GM12873 (cell line): ENCODE results near the gene MICA.

Experiments
- TF ChIP-seq, protein P1 (sequence below): IDR thresholded peaks from 2 replicates; pipeline ENCODE4 v1.5.1; 2012; ENCODE audit warnings: low read depth, mild to moderate bottlenecking, moderate library complexity, low read length, control low read depth; ENCODE audit not compliant: insufficient read depth; ENCODE audit errors: missing control alignments

The MICA gene

DNA sequence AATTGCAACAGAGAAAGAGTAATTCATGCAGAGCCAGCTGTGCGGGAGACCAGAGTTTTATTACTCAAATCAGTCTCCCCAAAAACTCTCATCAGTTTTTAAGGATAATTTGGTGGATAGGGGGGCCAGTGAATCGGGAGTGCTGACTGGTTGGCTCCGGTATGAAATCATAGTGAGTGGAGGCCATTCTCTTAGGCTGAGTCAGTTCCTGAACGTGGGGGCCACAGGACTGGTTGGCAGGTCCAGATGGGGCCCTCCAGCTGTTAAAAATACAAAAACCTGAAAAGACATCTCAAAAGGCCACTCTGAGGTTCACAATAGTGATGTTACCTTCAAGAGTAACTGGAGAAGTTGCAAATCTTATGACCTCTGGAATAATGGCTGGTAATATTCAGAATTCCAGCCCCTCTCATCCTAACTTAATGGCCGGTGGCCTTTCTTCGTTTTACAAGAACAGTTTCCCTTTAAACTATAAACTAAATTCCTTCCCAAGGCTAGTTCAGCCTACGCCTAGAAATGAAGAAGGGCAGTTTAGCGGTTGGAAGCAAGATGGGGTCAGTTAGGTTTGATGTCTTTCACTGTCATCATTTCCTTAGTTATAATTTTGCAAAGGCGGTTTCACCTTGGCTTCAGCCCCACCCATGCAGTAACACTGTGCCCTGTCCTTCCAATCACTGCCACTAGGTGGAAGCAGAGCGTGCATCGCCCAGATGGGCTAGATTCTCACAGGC, 6.8 kb upstream of the MICA start:
- TF ChIP-seq, protein P1, sequence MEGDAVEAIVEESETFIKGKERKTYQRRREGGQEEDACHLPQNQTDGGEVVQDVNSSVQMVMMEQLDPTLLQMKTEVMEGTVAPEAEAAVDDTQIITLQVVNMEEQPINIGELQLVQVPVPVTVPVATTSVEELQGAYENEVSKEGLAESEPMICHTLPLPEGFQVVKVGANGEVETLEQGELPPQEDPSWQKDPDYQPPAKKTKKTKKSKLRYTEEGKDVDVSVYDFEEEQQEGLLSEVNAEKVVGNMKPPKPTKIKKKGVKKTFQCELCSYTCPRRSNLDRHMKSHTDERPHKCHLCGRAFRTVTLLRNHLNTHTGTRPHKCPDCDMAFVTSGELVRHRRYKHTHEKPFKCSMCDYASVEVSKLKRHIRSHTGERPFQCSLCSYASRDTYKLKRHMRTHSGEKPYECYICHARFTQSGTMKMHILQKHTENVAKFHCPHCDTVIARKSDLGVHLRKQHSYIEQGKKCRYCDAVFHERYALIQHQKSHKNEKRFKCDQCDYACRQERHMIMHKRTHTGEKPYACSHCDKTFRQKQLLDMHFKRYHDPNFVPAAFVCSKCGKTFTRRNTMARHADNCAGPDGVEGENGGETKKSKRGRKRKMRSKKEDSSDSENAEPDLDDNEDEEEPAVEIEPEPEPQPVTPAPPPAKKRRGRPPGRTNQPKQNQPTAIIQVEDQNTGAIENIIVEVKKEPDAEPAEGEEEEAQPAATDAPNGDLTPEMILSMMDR: peak; percentile 87

DNA sequence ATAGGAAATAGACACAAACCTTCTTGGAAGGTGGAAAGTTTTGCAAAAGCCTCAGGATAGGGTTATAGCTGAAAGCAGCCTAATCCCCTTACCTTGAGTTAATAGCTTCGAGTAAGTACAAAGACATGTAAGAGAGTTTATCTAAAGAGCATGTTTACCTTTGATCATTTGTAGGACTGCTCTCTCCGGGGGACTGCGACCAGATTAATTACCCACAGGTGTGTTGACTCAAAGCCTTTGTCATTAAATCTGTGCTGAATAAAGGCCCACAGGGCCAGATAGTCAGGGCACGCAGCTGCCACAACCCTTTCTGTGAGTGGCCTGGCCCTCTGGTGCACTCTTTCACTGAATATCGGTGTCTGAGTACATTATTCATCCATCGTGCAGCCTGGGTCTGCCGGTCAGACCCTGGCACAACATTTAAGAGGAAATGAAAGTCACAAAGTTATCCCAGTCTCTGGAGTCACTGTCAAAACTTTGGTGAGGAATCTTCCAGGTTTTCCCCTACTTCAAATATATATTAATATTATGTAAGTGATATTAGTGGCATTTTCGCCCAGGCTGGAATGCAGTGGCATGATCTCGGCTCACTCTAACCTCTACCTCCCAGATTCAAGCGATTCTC, 5.4 kb upstream of the MICA start:
- TF ChIP-seq, protein P1: no peak

DNA sequence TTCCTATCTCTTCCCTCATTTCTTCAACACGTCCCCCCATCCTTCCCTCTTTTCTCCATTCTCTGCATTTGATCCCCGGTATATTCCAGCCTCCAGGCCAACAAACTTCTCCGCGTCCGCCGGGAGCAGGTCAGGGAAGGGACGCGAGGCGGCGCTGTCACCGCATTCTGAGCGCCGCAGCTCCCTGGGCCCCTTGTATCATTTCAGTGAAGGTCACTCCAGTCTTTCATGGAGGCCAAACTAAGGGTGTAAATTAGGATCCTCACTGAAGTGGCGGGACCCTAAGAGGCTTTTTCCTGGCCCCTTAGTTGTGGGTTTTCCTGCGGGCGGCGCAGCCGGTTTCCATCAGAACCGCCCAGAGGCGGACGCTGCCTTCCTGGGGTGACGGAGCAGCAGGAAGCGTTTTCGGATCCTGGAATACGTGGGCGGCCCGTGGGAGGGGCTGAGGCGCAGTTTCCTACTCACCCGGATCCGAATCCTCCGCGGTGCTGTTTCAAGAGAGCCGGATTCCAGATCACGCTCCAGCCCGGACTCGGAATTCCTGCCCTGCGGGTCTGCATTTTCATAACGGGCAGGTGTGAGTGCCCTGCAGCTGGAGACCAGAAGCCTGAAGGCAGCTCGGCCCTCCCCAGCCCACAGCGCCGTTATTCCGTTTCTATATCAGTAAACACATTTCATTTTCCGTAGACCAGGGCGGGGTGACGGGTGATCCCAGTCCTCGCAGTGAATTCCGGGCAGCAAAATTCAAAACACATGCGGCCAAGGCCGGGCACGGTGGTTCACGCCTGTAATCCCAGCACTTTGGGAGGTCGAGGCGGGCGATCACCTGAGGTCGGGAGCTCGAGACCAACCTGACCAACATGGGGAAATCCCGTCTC, 3.6 kb upstream of the MICA start:
- TF ChIP-seq, protein P1: peak; percentile 92

DNA sequence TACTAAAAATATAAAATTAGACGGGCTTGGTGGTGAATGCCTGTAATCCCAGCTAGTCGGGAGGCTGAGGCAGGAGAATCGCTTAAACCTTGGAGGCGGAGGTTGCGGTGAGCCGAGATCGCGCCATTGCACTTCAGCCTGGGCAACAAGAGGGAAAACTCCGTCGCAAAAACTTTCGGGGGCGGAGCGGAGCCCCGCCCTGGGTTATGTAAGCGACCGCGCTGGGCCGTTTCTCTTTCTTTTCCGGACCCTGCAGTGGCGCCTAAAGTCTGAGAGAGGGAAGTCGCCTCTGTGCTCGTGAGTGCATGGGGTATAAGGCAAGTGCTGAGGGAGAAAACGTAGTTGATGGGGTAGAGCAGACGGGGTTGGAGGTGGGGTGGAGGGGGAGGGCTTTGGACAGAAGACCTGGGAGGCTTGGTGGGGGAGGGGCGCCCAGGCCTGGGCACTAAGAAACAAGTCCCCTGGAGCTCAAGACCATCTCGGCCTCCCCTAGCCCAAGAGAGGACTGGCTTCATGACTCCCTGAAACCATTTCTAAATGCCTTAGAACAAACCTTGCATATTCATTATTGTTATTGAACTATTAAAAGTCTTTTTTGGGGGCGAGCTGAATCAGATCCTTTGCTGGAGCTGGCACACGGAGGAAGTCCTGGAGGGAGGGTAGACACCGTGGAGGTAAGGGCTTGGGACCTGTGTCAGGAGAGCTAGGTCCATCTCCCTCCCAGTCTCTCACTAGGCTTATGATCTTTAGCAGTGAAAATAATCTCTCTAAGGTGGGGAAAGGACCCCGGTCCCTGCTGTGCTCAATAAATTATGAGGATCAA, 2.7 kb upstream of the MICA start:
- TF ChIP-seq, protein P1: no peak

DNA sequence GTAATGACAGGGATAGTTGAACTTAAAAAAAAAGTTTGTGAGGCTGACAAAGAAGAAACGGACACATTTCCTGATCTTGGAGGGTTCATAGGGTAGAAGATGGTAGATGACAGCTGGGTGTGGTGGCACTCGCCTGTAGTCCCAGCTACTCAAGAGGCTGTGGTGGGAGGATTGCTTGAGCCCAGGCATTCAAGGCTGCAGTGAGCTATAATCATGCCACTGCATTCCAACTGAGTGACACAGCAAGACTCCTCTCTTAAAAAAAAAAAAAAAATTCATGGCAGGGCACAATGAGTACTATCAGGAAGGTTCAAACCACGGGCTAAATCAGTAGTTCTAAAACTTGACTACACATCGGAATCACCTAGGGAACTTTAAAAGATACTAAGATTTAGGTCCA, 2.0 kb upstream of the MICA start:
- TF ChIP-seq, protein P1: no peak

DNA sequence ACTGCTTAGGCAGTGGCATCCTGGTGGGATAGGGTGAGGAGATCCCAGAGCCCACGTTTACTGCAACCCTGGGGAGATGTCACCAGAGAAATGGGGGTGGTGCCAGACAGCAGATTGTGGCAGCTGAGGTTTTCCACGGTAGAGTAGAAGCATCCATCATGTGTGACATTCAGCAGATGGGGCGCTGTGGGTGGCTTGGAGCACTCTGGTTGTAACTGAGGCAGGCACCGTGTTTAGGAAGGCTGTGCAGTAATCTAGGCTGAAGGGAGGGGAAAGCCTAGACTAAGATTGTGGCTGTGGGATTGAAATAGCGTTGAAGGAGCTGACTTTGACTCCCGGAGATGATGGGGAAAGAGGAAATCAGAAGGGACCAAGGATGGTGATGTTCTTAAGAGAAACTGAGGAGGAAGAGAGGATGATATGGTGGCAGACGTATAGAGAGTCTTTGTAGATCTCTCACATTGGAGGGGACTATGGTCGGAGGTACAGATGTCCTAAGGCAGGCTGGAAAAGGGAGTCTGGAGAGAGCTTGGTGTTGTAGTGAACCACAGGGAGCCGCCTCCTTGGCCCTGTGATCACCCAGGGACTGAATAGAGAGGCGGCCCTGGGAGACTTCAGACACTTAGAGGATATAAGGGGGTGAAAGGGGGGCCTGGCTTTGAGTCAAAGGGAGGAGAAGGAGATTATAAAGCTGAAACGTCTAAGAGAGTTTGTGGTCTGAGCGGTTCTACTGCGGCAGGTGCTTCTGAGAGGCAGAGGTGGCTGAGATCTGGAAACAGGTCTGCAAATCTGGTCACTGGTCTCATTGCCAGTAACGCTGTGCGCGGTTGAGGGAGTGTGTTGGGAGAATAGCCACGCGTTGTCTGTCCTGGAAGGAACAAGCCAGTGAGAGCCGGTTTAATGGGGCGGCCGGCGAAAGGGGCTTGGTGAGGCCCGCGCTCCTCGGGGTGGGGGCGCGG, 792 bp upstream of the MICA start:
- TF ChIP-seq, protein P1: peak; percentile 7
